PC-9 (cell line): ENCODE measurements around the gene BICRAL.

Experiments
- EZH2 ChIP-seq: fragments of 200-600 bp; sonication (generic); IDR thresholded peaks from 2 replicates; pipeline ENCODE4 v1.8.0; 2017; ENCODE audit warnings: antibody characterized with exemption, low read depth
- TF ChIP-seq, protein P1 (sequence below): fragments of 200-600 bp; sonication (generic); conservative IDR thresholded peaks from 2 replicates; pipeline ENCODE4 v1.6.1; 2017; ENCODE audit warnings: mixed run types, antibody characterized with exemption, mild to moderate bottlenecking, moderate library complexity

DNA sequence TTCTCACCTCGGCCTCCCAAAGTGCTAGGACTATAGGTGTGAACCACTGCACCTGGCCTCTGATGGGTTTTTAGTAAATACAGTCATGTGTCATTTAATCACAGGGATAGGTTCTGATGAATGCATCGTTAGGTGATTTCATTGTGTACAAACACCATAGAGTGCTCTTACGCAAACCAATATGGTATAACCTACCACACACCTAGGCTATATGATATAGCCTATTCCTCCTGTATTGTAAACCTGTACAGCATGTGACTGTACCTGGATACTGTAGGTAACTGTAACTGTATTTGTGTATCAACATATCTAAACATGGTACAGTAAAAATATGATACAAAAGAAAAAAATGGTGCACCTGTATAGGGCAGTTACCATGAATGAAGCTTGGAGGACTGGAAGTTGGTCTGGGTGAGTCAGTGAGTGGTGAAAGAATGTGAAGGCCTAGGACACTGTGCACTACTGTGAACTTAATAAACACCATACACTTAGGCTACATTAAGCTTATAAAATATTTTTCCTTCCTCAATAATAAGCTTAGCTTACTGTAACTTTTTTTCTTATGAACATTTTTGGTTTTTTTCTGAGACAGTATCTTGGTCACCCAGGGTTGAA is 10.0 kb downstream of the BICRAL start:
- TF ChIP-seq, protein P1, sequence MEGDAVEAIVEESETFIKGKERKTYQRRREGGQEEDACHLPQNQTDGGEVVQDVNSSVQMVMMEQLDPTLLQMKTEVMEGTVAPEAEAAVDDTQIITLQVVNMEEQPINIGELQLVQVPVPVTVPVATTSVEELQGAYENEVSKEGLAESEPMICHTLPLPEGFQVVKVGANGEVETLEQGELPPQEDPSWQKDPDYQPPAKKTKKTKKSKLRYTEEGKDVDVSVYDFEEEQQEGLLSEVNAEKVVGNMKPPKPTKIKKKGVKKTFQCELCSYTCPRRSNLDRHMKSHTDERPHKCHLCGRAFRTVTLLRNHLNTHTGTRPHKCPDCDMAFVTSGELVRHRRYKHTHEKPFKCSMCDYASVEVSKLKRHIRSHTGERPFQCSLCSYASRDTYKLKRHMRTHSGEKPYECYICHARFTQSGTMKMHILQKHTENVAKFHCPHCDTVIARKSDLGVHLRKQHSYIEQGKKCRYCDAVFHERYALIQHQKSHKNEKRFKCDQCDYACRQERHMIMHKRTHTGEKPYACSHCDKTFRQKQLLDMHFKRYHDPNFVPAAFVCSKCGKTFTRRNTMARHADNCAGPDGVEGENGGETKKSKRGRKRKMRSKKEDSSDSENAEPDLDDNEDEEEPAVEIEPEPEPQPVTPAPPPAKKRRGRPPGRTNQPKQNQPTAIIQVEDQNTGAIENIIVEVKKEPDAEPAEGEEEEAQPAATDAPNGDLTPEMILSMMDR, result no peak
- TF ChIP-seq EZH2, result no peak
